KG1 (cell line): ENCODE data around the gene VPS26A.
"Not testable (repeated sequence)": the region's sequence is repeated elsewhere in the genome, so short reads cannot be mapped to it uniquely, and the experiment has no call there.

Experiments used
- DNase-seq: peaks from one replicate; lab custom pipeline; 2025; lab: John Stamatoyannopoulos, UW

Gene VPS26A

DNA sequence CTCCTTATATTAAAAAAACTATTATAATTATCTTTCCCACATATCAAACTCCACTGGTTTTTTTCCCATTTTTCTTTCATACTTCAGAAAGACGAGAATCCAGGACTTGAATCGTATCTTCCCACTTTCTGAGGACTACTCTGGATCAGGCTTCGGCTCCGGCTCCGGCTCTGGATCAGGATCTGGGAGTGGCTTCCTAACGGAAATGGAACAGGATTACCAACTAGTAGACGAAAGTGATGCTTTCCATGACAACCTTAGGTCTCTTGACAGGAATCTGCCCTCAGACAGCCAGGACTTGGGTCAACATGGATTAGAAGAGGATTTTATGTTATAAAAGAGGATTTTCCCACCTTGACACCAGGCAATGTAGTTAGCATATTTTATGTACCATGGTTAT lies 20.2 kb upstream of the VPS26A start:
- DNase-seq = no peak

DNA sequence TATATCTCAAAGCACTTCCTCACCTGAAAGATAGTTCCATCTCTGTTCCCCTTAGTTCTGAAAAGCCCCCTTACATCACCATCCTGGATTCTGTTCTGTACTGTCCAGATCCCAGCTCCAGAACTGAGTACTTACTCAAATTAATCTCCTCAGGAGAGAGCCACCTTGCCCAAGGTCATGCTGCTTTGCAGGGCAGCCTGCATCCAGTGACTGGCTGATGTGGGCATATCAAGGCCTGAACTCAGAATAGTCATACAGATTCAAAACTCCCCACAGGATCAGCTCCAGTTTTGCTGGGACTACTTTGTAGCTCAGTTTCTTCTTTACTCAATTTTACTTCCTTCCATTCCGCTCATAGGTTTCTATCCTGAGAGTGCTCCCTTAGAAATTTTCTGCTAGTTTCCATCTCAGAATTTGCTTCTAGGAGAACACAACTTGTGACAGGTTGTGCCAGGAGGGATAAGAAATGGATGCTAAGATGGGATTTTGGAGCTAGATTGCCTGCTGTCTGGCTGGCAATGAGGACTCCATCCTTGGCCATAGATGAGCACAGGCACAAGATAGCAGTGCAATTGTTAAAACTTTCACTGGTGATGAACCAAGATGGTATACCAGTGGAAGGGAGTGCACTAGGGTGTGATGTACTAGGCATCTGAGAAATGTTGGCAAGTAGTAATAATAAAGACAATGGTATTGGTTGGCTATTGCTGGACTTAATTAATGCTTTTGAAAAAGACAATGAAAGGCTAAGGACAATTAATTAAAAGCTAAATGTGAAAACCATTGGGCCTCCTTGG lies 18.8 kb upstream of the VPS26A start:
- no peak for DNase-seq

DNA sequence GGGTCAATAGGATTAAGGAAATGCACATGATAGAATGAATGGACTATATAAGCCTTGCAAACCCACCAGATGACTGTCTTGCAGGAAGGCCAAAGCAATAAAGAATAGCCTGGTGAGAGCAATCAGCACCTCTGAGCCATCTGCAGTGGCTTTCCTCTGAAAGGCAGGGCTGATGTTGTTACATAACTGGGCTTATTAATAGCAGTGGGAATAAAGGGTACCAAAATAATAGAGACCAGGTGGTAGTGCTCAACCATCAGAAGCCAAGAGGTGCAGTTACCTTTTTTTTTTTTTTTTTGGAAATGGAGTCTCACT lies 16.8 kb upstream of the VPS26A start:
- no peak for DNase-seq

DNA sequence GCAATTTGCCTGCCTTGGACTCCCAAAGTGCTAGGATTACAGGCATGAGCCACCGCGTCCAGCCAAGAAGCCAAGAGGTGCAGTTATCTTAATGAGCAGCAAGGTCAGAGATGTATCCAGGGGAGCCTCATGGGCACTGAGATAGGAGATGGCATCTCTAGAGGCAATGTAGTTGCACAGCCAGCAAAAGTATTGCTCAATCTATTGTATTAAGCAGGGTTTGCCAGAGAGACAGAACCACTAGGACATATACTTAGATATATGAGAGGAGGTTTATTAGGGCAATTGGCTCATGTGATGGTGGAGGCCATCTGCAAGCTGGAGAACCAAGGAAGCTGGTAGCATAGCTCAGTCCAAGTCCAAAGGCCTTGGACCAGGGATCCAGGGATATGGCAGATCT lies 16.3 kb upstream of the VPS26A start:
- no peak for DNase-seq

DNA sequence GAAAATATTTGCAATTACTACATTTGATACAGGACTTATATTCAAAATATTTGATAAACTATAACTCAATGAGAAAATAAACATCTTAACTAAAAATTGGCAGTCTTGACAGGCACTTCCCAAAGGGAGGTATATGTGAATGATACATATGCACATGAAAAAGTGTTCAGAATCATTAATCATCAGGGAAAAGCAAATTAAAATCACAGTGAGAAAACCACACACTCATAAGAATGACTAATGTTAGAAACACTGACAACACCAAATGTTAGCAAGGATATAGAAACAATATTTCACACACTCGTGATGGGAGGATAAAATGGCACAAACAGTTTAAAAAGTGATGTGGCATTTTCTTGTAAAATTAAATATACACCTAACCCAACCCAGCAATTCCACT lies 4.1 kb upstream of the VPS26A start:
- DNase-seq = no peak

DNA sequence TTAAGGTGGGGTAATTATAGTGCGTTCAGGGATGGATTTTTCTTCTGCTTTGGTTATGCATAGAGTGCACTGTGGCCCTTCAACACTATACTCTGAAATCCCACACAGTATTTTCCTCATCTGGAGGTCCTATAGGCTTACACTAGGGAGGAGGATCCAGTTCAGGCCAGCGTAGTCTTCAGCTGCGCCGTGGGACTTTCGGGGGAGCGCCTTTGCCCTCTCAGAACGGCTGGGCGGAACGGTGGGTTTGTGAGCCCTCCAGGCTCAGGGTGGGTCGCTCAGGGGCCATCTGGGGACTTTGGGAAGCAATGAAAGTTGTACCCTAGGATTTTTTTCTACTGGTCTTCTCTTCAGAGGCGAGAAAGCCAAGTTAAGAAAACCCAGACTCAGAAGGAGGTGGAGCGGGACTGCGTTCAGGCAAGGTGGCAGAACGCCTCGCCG lies 652 bp upstream of the VPS26A start:
- no peak for DNase-seq

DNA sequence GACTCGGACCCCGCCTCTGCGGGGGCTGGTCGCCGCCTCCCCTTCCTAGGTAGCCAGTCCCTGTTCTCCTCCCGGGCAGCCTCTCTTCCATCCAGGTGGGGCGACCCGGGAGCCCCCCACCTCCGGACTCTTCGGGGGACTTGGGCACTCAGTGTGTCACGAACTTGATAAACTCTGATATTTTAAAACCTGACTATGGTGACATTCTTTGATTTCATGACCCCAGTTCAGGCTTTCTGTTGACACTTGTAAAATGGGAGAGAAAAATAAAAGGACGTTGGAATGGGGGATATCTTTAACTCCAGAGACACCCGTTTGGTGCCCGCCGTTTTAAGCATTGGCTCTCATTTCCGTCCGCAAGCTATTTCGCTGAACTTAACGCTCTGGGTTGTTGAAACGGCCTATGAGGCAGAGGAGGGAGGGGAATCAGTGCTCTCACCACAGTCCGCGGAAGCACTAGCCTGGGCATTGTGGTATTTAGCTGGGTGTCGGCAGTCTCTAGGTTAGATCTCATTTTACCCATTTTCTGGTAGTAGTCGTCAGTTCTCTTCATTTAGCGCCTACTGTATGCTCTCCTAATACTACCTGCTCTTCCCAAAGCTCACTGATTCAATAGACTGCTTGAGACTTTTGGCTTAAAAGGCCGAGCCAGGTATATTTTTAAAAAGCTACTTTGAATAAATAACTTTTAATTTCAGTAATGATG lies 738 bp downstream of the VPS26A start:
- no peak for DNase-seq

DNA sequence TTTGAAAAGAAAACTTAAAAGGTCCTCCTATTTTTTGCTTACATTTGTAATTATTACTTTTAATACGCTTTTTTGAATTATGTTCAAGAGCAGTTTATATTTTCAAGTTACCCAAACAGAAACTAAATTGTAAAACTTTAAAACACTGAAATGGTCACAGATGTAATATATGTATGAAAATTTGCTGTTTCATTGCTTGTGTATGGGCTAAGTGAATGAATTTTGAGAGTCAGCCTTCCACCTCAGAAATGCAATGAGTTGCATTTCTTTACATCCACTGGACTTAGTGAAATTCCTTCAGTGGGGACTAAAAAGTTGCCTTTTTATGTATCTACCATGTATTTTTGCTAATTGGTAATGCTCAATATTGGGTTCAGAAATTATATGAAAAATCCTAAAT lies 1.6 kb downstream of the VPS26A start:
- DNase-seq = no peak

DNA sequence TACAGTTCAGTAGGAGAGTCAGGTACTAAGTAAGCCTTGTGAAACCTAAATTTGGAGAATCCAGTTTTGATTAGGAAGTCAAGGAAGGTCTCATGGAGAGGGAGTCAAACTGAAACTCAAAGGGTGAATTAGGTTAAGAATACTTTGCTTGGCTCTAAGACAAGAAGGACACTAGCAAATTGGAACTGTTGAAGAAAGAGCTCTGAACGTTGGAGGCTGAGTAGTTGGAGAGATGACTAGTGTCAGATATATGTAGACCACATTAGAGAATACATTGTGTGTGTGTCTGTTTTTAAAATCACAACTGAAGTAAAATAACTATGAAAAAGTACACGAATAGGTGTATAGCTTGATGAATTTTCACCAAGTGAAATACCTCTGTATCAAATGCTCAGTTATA lies 6.3 kb downstream of the VPS26A start:
- DNase-seq = no peak

DNA sequence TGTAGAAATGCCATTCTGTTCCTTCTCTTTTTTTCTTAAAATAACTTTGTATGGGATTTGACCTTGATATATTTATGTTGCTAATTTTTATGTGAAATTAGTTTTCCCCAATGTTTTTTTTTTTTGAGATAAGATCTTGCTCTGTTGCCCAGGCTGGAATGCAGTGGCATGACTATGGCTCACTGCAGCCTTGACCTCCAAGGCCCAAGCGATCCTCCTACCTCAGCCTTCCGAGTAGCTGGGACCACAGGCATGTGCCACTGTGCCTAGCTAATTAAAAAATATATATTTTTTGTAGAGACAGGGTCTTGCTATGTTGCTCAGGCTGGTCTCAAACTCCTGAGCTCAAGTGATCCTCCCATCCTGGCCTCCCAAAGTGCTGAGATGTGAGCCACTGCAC lies 16.0 kb downstream of the VPS26A start:
- DNase-seq = no peak

DNA sequence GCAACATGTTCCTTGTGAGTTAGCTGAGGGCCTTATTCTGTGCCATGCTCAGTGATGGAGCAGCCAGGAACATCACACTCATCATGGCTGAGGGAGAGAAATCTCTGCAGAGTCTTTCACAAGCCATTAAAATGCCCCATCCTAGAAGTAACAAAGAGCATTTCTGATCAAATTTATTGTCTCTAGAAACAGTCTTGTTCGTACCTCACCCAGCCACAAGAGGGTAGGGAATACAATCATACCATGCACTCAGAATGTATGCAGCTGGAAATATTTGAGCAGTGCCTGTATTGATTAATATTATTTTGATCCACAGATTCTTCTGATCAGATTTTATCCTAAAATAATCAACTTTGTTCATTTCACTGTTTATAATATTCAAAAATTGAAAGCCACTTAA lies 17.3 kb downstream of the VPS26A start:
- DNase-seq = no peak

DNA sequence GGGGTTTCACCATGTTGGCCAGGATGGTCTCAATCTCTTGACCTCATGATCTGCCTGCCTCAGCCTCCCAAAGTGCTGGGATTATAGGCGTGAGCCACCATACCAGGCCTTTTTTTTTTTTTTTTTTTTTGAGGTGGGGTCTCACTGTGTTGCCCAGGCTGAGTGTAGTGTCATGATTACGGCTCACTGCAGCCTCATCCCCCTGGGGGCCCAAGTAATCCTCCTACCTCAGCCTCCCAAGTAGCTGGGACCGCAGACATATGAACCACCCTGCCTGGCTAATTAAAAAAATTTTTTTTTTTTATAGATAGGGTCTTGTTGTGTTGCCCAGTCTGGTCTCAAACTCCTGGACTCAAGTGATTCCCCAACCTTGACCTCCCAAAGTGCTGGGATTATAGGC lies 18.1 kb downstream of the VPS26A start:
- DNase-seq = not testable (repeated sequence)

DNA sequence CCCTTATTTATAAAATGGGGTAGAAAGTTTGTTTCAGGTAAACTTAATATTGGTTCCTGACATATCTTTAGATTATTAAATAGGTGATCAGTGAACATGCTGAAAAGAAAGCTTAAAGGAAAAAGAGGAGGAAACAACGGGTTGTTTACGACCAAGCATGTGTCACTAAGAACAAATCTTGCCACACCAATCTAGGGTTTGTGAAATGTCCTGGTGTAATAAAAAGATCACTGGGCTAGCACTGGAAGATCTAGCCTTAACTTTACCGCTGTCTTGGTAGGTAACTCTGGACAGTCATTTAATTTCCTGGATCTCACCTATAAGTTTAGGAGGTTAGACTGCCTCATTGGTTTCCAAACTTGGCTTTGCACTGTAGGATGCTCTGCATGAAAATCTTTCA lies 19.0 kb downstream of the VPS26A start:
- no peak for DNase-seq

DNA sequence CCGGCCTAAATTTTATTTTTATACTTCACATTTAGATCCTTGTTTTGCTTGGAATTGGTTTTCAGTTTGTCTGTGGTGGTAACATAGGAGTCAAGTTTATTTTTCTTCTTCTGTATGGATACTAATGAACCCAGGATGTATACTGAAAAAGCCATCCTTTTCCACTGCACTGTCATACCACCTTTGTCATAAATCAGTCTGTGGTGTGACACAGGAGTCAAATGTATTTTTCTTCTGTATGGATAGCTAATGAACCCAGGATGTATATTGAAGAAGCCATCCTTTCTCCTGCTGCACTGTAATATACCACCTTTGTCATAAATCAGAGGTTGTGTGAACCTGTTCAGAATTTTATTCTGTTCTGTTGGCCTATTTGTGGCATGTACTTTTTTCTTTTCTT lies 21.4 kb downstream of the VPS26A start:
- DNase-seq = no peak

DNA sequence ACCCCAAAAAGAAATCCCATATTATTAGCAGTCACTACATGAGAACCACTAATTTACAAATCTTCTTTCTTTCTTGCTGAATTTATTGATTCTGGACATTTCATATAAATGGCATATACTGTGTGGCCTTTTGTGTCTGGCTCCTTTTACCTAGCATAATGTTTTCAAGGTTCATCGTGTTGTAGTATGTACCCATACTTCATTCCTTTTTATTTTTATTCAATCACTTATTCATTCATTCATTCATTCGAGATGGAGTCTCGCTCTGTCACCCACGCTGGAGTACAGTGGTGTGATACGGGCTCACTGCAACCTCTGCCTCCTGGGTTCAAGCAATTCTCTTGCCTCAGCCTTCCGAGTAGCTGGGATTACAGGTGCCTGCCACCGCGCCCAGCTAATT lies 21.9 kb downstream of the VPS26A start:
- DNase-seq = no peak

DNA sequence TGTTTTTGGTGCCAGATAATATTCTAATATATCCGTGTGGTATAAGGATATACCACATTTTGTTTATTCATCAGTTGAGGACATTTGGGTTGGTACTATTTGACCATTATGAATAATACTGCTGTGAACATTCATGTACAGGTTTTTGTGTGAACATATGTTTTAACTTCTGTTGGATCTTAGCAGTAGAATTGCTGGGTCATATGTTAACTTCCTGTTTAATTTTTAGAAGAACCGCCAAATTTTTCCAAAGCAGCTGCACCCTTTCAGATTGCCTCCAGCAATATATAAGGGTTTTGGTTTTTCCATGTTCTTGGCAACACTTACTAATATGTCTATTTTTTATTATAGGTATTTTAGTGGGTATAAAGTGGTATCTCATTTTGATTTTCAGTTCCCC lies 22.8 kb downstream of the VPS26A start:
- DNase-seq = no peak

DNA sequence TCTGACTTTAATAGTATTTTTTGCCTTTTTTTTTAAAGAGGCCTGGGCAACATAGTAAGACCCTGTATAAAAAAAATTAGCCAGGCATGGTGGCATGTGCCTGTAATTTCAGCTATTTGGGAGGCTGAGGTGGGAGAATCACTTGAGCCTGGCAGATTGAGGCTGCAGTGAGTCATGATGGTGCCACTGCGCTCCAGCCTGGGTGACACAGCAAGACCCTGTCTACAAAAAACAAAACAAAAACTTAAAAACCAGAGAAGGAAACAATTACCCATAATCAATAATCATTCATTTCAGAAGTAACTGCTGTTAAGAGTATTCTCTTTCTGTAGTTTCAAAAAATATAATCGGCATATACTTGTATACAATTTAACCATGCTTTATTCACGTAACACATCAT lies 28.0 kb downstream of the VPS26A start:
- no peak for DNase-seq

DNA sequence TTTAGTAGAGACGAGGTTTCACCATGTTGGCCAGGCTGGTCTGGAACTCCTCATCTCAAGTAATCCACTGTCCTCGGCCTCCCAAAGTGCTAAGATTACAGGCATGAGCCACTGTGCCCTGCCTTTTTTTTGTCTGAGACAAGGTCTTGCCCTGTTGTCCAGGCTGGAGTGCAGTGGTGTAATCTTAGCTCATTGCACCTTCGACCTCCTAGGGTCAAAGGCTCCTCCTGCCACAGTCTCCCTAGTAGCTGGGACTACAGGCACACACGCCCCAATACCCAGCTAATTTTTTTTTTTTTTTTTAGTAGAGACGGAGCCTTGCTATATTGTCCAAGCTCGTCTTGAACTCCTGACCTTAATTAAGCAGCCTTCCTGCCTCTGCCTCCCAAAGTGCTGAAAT lies 29.2 kb downstream of the VPS26A start:
- DNase-seq = no peak

DNA sequence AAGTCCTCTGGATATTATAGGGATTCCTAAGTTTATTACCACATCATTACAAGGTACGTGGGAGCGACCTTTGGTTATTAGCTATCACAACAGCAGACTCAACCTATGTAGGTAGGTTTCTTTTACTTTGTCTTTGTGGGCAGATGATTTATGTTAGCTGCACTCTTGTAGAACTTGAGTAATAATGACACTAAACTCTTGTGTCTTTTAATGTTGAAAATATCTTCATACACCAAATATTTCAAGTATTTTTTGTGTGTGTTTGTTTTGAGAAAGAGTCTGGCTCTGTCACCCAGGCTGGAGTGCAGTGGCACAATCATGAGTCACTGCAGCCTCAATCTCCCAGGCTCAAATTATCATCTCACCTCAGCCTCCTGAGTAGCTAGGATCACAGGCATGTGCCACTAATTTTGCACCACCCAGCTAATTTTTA lies 36.8 kb downstream of the VPS26A start:
- no peak for DNase-seq

DNA sequence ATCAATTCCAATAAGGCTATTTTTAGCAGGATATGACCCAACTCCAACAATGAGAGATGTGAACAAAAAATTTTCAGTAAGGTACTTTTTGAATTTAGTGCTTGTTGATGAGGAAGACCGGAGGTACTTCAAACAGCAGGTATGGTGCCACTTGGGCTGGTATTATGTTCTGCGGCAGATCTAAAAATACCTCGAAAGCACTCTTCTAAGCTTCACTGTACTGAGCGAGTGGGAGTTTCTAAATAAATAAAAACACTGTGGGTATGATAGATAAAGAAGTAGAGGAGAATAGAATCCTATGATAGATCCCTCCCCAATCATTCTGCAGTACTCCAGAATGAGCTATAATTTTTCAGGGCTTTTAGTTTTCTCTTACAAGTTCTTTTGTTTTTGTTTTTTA lies 44.5 kb downstream of the VPS26A start:
- no peak for DNase-seq

DNA sequence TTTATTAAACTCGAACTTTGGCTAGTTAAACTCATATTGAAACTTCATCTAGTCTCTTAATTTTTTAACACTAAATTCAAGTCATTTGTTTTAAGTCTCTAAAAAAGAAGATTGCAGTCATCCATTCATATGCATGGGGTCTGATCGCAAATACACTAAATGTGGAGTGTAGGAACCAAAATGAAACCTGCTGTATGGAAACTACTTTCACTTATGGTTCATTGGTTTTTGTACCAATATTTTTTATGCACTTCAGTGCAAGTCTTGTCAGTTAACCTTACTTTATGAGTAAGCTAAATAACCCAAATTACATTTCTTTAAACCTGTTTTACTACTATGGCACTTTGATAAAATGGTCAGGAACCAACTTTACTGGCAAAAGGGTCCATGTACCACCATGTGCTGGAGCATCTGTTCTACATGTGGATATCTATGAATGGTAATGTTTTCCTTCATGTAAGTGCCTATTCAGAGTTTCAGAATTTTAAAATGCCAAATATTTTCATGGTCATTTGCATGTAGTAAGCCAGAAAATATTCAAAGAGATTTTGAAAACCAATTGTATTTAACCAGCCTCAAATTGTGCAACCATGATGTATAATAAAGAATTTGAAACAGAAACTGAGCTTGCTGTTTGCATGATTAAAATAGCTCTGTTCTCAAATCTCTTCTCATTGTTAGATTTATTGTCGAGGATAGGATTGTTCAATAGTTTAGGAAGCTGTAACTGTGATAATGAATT lies 48.4 kb downstream of the VPS26A start:
- DNase-seq = no peak

DNA sequence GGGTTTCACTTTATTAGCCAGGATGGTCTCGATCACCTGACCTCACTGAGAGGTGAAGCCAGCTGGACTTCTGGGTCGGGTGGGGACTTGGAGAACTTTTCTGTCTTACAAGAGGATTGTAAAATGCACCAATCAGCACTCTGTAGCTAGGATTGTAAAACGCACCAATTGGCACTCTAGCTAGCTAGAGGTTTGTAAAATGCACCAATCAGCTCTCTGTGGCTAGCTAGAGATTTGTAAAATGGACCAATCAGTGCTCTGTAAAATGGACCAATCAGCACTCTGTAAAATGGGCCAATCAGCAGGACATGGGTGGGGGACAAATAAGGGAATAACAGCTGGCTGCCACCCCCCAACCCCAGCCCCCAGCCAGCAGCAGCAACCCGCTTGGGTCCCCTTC lies 51.3 kb downstream of the VPS26A start:
- DNase-seq = not testable (repeated sequence)

DNA sequence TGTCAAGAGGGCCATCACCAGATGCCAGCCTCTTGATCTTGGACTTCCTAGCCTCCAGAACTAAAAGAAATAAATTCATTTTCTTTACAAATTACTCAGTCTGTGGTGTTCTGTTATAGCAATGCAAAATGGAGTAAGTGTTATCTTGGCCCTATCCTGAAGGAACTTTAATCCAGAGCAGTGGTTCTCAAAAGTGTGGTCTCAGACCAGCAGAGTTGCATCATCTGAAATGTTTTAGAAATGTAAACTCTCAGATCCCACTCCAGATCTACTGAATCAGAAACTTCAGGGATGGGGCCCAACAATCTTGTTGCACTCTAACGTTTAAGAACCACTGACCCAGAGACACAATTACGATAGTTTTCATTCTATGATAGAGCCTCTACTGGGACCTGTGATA lies 52.8 kb downstream of the VPS26A start:
- no peak for DNase-seq
